NCI-H510A treated with DMSO at 0.1 percent for 48 hours (cell line): ENCODE measurements around the gene GAR1.
"Not testable (repeated sequence)": the region's sequence is repeated elsewhere in the genome, so short reads cannot be mapped to it uniquely, and the experiment has no call there.

Experiments
- DNase-seq: peaks from one replicate; lab custom pipeline; 2025; lab: John Stamatoyannopoulos, UW

GAR1 gene

DNA sequence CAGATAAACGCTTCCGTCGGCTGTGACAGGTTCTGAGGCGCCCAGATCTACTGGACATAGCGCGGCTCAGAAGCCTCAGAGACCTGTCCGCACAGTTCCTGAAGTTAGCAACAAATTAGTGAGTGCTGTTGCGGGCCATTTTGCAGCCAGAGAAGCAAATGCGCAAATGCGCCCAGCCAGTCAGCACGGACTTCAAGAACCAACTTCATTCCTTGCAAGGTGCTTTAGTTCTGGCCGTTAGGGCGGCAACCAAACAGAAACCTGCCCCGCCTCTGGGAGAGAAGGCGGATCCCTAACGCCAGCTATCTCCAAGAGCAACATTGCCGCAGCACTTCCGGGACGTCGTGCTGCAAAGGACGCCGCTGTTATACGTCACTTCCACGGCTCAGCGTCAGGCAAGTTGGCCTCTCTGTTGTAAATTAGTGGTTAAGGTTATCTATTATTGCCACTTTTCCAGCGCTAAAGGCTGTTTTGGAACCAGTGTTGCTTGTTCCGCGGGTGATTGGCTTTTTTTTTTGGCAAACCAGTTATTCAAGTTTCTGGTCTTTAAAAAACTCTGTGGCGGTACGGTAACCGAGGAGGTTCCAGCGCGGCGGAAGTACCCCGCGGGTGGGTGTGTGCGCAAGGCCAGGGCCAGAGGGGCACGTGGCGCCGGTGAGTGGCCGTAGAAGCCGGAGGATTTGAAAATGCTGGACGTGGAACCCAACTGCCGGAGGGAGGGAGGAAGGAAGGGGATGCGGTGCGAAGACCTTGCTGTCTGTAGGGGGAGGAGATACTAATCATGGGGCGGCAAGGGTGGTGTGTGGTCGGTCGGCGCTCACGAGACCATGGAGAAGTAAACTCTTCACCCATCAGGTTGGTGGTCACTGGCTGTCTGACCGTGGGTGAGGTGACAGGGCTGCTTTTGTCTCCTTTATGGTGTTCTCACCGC is at the start of gene GAR1:
Gene GAR1, plus strand, starts transcription at position 612 of the 931 bp plus-strand sequence. CDS start 403 bp downstream, outside the sequence.
- DNase-seq, result peak; percentile 76

DNA sequence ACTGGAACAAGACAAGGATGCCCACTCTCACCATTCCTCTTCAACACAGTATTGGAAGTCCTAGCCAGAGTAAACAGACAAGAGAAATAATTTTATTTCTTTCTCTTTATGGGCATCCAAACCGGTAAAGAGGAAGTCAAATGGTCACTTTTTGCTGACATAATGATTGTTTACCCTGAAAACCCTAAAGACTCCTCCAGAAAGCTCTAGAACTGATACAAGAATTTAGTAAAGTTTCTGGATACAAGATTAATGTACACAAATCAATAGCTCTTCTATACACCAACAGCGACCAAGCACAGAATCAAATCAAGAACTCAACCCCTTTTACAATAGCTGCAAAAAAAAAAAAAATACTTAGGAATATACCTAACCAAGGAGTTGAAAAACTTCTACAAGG is 33.5 kb upstream of the GAR1 start:
- not testable (repeated sequence) for DNase-seq

DNA sequence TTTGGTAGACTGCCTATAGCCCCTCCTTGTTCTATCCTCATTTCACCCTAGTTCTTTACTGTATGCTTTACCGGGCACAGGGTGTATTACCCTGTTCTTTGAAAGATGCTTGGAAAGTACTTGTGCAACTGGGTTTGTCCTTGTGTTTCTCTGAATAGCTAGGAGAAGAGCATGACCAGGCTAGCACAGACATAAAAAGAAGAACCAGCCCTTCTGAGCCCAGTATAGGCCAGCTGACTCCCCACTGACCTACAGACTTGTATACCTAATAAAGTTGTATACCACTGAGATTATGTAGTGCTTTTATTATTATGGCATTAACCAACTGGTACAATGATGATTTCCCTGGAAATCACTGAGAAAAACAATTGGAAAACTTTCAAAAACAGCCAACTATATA is 28.7 kb upstream of the GAR1 start:
- no peak for DNase-seq

DNA sequence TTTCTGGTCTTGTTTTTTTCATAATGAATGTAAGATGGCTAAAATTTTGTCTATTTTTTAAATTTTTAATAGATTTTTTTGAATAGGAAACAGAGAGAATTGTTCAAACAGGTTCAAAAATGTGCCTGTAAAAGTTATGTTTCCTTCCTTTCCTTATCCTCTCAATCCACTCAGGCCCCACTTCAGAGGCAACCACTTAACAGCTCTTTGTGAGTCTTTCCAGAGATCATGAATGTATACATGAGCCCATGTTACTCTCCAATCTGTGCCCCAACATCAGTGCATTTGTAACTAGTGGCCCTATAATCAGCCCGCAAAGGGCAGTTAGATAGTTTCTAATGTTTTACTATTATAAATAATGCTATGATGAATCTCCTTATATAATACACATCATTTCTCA is 27.8 kb upstream of the GAR1 start:
- no peak for DNase-seq

DNA sequence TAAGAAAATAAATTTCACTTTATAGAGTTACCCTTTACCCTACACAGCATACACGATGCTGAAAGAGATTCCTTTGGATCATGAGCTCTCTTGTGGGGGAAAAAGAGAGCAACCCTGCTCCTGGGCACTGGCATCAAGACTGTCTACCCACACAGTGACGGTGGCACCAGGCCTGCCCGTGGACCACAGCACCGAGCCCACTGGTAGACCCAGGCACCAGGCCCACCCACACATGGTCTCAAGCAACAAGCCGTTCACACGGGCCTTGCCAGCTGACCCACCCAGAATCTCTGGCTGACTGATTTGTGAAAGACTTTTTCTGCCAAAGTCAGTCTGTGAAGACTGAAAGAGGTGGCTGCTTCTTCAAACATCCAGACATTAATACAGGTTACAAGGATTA is 20.5 kb upstream of the GAR1 start:
- no peak for DNase-seq

DNA sequence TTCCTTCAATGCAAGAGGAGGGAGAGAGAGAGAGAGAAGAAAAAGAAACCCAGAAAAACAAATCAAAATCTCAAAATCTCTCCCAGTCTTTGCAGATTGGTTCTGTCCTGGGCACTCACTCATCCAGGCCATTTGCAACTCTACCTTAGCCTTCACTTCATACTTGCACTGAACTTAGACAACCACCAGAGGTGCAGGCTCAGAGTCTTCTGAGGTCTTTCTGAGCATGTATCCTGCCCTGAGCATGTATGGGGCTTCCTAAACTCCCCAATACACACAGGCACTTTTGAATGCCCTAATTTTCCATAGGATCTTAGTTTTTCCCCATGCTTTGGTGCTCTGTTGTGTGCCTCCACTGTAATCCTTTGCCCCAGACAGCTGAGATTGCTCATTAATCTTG is 16.7 kb upstream of the GAR1 start:
- DNase-seq, result no peak

DNA sequence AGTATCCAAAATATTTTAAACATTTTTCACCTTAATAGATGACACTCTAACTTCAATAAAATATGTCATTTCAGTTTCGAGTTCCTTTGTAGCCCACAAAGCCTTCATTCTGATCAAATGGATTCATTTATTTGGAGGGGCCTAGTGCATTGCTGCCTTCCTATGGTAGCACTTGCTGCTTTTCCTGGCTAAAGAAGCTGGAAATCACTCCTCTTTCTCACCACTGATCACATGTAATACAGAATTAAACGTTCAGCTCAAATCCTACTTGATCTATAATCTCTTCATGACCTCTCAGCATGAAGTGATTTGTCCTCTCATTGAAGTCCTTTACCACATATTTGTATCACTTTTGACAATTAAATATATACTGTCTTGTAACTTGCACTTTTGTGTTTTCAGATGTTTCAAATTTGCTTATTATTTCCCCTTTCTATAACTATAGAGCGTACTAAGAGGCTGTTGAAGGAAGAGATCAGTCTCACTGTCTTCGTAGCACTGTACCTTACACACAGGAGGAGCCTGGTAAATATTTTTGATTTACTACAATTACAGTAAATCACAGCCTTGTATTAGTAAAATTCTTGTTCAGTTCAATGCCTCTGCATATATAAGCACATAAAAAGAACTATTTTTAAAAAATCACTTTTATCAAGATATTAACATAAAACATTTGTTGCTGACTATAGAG is 14.3 kb upstream of the GAR1 start:
- DNase-seq, result no peak

DNA sequence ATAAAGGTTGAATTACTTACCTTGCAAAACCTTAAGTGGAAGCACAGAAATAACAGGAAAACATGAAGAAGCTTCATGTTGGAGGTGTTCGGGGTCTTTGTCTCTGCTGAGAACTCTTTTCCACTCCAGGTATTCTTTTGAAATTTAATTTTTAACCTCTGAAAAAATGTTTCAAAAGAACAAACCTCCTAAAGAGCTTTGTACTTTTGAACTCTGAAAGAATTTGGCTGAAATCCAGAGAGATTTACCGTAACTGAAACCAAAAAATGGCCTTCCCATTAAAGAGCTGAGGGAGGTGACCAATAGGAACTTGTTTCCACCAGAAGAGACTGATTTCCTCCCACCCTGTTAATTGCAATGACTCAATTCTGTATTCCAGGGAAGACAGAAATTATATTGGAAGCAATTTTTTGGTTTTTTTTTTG is 13.7 kb upstream of the GAR1 start, which contains the start of gene CFI:
Gene CFI, minus strand, starts transcription at position 105 of the 425 bp plus-strand sequence. Its CDS starts 28 bp downstream, at position 77.
- DNase-seq, result no peak

DNA sequence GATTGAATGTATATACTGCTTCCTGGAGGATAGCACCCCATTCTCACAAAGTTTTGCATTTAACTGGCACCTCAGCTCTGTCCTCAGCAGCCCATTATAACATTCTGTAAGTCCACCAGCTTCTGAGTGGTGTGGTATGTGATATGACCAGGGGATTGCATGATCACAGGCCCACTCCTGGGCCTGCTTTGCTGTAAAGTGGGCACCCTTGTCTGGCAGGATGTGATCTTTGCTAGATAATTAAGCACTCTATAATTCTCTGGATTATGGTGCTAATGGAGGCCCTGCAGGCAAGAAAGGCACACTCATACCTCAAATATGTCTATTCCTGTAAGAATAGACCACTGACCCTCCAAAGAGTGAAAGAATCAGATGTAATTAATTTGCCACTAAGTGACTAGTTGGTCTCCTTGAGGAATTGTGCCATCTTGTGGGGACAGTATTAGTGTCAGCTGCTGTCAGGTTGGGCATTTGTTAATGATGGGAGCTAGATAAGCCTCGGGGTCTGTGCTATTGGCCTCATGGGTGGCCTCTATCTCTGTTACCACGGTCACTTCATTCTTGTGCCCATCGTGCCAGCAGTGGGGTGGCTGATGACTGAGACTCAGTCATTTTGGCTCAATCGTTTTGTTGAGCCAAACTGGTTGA is 11.5 kb upstream of the GAR1 start:
- peak; percentile 35 for DNase-seq

DNA sequence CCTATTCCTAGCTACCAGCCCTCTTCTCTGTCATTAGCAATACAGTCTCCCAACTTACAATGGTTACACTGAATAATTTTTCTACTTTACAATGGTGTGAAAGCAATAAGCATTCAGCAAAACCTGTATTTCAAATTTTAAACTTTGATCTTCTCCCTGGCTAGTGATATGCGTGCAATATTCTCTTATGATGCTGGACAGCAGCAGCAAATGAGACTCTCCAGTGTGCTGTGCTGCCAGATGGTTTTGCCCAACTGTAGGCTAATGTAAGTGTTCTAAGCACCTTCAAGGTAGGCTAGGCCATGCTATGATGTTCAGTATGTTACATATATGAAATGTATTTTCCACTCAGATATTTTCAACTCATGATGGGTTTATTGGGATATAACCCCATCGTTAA is 5.9 kb upstream of the GAR1 start:
- no peak for DNase-seq

DNA sequence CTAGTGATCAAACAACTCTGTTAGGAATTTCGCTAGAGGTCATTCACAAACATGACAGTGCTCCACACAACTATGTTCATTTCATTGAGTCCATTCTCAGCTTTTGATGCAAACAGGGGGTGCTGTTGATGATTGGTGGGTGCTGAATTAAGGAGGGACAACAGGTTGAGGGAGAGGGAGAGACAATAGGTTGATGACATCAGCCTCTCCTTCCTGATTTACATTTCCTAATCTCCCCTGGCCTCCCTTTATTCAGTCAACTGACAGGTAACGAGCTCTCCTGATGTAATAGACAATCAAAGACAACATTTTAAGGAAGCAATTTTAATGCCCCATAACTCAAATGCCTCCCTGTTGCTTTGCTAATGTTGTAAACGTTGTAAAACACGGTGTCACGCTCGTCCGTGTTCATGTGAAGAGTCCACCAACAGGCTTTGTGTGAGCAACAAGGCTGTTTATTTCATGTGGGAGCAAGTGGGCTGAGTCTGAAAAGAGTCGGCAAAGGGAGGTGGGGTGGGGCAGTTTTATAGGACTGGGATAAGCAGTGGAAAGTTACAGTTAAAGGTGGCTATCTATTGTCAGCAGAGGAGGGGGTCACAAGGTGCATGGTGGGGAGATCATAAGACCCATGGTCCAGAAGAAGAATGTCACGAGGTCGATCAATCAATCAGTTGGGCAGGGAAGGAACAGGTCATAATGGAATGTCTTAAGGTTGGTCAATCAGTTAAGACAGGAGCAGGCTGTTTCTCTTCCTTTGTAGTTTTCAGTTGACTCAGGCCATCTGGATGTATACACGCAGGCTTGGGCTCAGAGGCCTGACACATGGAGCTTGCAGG is 4.8 kb upstream of the GAR1 start:
- DNase-seq, result no peak

DNA sequence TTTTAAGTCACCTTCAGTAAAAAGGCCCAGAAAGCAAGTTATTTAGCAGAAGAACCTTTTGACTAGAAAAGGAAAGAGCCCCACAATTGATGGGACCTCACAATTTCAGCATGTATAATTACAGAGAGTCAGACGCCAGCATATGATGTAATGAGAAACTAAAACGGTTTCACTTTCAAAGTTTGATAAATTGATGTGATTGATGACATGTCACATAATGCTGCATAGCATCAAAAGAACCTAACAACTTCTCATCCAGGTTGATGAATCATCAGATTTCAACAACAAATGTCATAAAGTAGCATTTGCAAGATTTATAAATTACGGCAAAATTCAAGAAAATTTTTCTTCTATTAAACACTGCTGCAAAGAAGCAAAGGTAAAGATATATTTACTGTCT is 3.9 kb upstream of the GAR1 start:
- no peak for DNase-seq

DNA sequence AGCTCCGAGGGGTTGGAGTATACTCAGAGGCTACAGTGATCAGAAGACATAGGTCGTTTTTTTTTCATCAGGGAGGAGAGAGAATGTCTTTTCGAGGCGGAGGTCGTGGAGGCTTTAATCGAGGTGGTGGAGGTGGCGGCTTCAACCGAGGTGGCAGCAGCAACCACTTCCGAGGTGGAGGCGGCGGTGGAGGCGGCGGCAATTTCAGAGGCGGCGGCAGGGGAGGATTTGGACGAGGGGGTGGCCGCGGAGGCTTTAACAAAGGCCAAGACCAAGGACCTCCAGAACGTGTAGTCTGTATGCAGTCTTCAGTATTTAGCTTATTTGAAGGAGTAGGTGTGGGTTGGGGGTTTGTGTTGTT is 500 bp downstream of the GAR1 start:
- no peak for DNase-seq

DNA sequence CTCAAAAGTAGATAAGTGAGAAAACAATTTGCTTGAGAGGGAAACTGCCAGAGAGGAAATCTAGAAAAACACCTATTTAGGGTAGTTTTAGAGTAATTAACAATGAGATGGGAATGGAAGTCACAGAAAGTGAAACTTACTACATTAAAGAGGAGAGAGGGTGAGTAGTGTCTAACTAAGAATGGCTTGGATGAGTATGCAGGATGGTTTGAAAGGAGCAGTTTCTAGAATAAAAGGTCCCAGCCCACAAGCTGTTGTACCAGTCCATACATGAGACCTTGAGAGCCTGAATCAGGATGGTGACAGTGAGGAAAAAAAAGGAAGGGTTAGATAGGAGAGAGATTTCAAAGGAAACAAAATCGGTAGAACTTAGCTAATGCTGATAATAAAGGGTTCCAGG is 1.3 kb downstream of the GAR1 start:
- DNase-seq, result no peak

DNA sequence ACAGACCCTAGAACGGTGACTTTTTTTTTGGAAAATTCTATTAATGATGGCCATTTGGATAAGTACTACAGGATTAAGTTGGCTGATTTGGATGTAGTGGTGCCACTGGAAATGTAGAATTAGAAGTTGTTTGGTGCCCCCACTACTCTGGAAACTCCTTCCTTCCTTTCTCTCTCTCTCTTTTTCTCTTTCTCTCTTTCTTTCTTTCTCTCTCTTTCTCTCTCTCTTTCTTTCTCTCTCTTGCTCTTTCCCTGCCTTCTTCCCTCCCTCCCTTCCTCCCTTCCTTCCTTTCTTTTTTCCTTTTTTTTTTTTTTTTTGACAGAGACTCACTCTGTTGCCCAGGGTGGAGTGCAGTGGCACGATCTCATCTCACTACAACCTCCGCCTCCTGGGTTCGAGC is 2.7 kb downstream of the GAR1 start:
- DNase-seq, result no peak

DNA sequence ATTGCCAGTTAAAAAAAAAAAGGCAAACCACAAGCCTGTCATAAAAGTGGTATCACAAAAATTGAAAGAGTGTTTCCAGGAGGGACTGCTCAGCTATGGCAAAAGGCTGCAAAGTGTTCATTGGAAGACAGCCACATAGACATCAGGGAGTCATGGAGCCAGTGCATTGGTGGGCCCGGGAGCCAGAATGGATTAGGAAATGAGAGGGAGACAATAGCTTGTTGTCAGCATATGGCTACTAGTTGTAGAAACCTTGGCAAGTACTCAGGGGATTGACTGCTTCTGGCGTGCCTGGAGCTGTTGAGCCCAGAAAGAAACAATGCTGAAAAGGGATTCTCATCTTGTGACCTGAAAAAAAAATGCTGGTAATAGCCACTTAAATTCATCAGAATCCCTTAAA is 5.0 kb downstream of the GAR1 start:
- DNase-seq, result no peak

DNA sequence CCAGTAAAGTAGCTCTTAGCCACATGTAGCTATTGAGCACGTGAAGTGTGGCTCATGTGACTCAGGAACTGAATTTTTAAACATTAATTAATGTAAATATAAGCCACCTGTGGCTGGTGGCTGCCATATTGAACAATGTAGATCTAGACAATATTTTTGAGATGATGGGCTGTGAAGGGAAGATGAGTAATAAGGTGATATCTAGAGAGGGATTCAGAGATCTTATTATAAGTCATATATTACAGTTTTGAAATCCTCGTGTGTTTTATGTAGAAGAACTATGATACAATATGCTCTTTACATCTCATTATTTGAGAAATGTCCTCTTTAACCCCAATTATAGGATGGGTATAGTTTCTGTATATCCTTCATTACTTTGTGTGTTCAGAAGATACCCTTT is 5.6 kb downstream of the GAR1 start:
- no peak for DNase-seq

DNA sequence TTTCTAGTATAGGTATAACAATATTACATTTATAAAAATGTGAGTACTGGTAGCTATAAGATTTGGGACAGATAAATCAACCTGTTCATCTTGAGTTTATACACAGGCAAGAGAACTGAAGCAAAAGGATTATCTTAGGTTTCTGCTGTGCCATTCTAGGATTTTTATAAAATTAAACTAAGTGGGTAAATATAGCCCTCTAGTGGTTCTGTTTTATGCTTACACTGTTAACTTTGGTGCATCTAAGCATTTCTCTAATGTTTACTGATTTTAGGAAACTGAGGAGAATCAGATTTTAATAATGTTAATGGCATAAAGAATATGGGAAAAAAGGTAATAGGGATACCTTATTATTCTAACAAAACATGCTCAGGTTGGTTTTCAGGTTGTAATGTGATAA is 11.2 kb downstream of the GAR1 start:
- DNase-seq, result no peak

DNA sequence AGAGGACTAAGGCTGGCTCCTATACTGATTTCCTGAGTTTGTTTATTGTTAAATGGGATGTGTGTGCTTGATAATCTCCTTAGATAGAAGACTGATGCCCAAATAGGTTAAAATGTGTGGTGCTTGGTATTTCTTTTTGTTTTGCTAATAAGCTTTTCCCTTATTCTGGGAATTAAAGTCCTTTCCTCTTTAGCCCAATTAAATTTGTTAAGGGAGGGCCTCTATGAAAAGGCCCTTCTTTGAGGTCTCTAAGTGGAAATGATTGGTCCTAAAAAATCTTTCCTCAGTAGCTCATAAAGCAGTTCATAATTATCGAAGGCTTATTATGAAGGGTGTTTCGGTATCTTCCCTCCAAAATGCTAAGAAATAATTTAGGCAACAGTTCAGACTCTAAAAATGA is 12.1 kb downstream of the GAR1 start, which contains the start of gene RRH:
Gene RRH, plus strand, starts transcription at position 301 of the 400 bp plus-strand sequence. Its CDS starts 56 bp downstream, at position 357.
- DNase-seq, result no peak

DNA sequence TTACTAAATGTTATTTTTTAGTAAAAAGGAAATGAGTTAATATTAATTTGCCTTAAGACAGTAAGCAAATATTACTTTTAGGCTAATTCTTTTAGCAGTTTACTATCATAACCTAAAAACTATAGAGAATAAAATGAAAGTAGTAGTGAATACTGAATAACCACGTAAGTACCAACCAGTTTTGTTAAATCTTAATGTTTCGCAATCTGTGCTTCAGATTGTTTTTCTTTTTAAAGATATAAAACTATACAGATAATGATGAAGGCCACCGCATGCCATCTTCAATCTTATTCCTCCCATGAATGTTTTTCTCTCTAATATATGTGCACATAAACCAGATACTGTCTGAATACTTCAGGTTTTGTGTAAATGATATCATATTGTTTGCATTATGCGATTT is 18.2 kb downstream of the GAR1 start:
- DNase-seq, result no peak

DNA sequence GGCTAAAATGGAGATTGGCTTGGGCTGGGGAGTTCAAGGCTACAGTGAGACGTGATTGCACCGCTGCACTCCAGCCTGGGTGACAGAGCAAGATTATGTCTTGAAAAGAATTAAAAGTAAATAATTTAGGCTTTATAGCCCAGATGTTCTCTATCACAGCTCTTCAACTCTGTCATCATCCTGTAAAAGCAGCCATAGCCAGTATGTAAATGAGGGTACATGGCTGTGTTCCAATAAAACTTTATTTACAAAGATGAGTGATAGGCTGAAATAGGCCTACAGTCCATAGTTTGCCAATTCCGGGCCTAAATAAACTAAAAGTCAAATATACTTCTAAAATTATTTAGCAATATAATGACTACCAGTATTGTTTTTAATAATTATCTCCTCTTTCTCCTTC is 21.4 kb downstream of the GAR1 start:
- no peak for DNase-seq
